CD4-positive, alpha-beta T cell treated with Interleukin-1 beta for 1 hour (primary cell): ENCODE measurements around the gene TSSK2.

Experiments
- DNase-seq, 2 donors: peaks; one replicate each; pipeline ENCODE4 v3.0.0-alpha.2; 2020 to 2022

TSSK2 gene

GRCh38 chr22:19172213-19173046 is 41.3 kb downstream of the TSSK2 start:
- DNase-seq: no peak

- no peak for DNase-seq
Observed at GRCh38 chr22:19173047-19174035, 42.2 kb downstream of the TSSK2 start.

- peak in 1 of 2 donors; percentile 54 for DNase-seq
Observed at GRCh38 chr22:19174106-19175025, 43.3 kb downstream of the TSSK2 start.

GRCh38 chr22:19175026-19175601 is 44.0 kb downstream of the TSSK2 start:
- no peak for DNase-seq

GRCh38 chr22:19175602-19176174 is 44.6 kb downstream of the TSSK2 start:
- DNase-seq: no peak

- no peak for DNase-seq
Observed at GRCh38 chr22:19176175-19176643, 45.1 kb downstream of the TSSK2 start.

GRCh38 chr22:19176732-19177131 is 45.6 kb downstream of the TSSK2 start:
- no peak for DNase-seq

- no peak for DNase-seq
Observed at GRCh38 chr22:19177164-19178064, 46.3 kb downstream of the TSSK2 start.

- DNase-seq: peak; percentile 45 to 64
Observed at GRCh38 chr22:19178065-19178656, 47.1 kb downstream of the TSSK2 start.

GRCh38 chr22:19178657-19179496 is 47.8 kb downstream of the TSSK2 start, which contains the start of gene SLC25A1:
SLC25A1 (minus strand) TSS chr22:19178736; CDS start chr22:19178673, 63 bp downstream.
- DNase-seq: peak; percentile 85 to 87

- DNase-seq: peak; percentile 56 to 63
Observed at GRCh38 chr22:19179497-19180048, 48.5 kb downstream of the TSSK2 start.

- DNase-seq: no peak
Observed at GRCh38 chr22:19180234-19180633, 49.1 kb downstream of the TSSK2 start.

GRCh38 chr22:19180740-19181410 is 49.8 kb downstream of the TSSK2 start:
- DNase-seq: no peak

GRCh38 chr22:19181786-19182471 is 50.8 kb downstream of the TSSK2 start:
- DNase-seq: no peak
